ENCODE data around the gene CYTH3.
"Not testable (repeated sequence)": the region's sequence is repeated elsewhere in the genome, so short reads cannot be mapped to it uniquely, and the experiment has no call there.

CYTH3 gene

GRCh38 chr7:6232116-6232515 is 40.3 kb downstream of the CYTH3 start:
- DNase-seq (ENCODE audit: low read depth), result no peak
- TF ChIP-seq CTCF (conservative IDR thresholded peaks at IDR 0.05; ENCODE audit: low read depth, low read length), result no peak
- H3K4me3 ChIP-seq (ENCODE audit: low read length), result no peak overlapping the region

GRCh38 chr7:6231184-6231583 is 41.2 kb downstream of the CYTH3 start:
- no peak for TF ChIP-seq CTCF (conservative IDR thresholded peaks at IDR 0.05; ENCODE audit: low read depth, low read length)
- no peak overlapping the region for H3K4me3 ChIP-seq (ENCODE audit: low read length)
- DNase-seq (ENCODE audit: low read depth), result no peak

- DNase-seq (ENCODE audit: low read depth), result not testable (repeated sequence)
Observed at GRCh38 chr7:6229284-6229683, 43.1 kb downstream of the CYTH3 start.

GRCh38 chr7:6228361-6229229 is 43.8 kb downstream of the CYTH3 start:
- TF ChIP-seq CTCF (conservative IDR thresholded peaks at IDR 0.05; ENCODE audit: low read depth, low read length), result no peak
- no peak overlapping the region for H3K4me3 ChIP-seq (ENCODE audit: low read length)
- DNase-seq (ENCODE audit: low read depth), result no peak

More at GRCh38 chr7:6229284-6229683, 43.1 kb downstream of the CYTH3 start:
- not testable (repeated sequence) for H3K4me3 ChIP-seq (ENCODE audit: low read length)

- no peak for DNase-seq (ENCODE audit: low read depth)
- no peak for TF ChIP-seq CTCF (conservative IDR thresholded peaks at IDR 0.05; ENCODE audit: low read depth, low read length)
- no peak overlapping the region for H3K4me3 ChIP-seq (ENCODE audit: low read length)
Observed at GRCh38 chr7:6227294-6227846, 45.1 kb downstream of the CYTH3 start.

GRCh38 chr7:6226194-6226799 is 46.1 kb downstream of the CYTH3 start:
- no peak for TF ChIP-seq CTCF (conservative IDR thresholded peaks at IDR 0.05; ENCODE audit: low read depth, low read length)
- H3K4me3 ChIP-seq (ENCODE audit: low read length), result no peak overlapping the region
- DNase-seq (ENCODE audit: low read depth), result no peak

- H3K4me3 ChIP-seq (ENCODE audit: low read length); DNase-seq (ENCODE audit: low read depth): not testable (repeated sequence)
Observed at GRCh38 chr7:6223411-6223810, 49.0 kb downstream of the CYTH3 start.

GRCh38 chr7:6223010-6223409 is 49.4 kb downstream of the CYTH3 start:
- H3K4me3 ChIP-seq (ENCODE audit: low read length); DNase-seq (ENCODE audit: low read depth): not testable (repeated sequence)
